ENCODE measurements around the gene WDPCP. TPM values are rescaled to one million over a fixed set of nuclear protein-coding genes. Genes with fewer than 3 reads are reported as not detected.

WDPCP gene
- total and polyA plus RNA-seq, 2 of the 8 experiments (the other 6 are each of a cell fraction or from before 2014, with no cell fraction given): 9.3 to 25.8 TPM

DNA sequence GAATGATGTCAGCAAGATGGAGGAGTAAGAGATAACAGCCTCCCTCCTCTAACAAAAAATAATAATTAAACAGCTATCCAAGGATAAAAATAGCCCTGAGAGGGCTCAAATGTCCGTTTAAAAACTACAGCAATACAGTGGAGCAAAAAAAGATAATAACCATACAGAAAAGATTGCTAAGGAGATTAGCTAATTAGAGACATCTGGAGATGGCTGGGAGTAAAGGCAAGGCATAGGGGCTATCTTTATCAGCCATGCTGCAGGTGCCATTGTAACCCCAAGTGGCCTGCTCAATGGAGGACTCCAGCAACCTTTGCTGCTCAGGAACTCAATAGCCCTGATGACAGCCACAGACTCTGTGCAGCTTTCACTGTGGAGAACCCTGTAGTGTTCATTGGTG, 43.2 kb upstream of the WDPCP start:
- Histone ChIP-seq H3K4me1 (replicated peaks in 1 of 4; ENCODE audit: control insufficient read depth in 3 of 4, insufficient read depth in 4 of 4, low read length in 3 of 4) (no peaks in the 10 kb centered on the region), H2AFZ (ENCODE audit: low read length) (no peak overlapping the region), H2BK20ac (ENCODE audit: low read length) (no peak overlapping the region), H3K79me1 (ENCODE audit: low read depth, low read length) (no peaks in the 10 kb centered on the region), H2BK120ac (replicated peaks; ENCODE audit: low read depth, low read length) (no peak overlapping the region), H3K36me3 (ENCODE audit: control insufficient read depth in 2 of 4, insufficient read depth in 4 of 4, low read length in 3 of 4) (0 out of 8 replicates have a peak, but pooled peaks cover 0 to 3% (median 0%) of the 10 kb centered on the region in 4 experiments), H2BK5ac (ENCODE audit: low read depth, low read length) (no peak overlapping the region), H4K5ac (ENCODE audit: insufficient read length, low read depth, low read length) (no peak overlapping the region), H3K27ac (ENCODE audit: low read depth, low read length) (no peak overlapping the region), H3K56ac (replicated peaks; ENCODE audit: insufficient read length, low read depth, low read length) (no peak overlapping the region), H3K23ac (ENCODE audit: insufficient read length) (no peak overlapping the region), H3K4ac (replicated peaks; ENCODE audit: insufficient read length, low read depth, low read length) (no peak overlapping the region), H2AK5ac (ENCODE audit: low read depth, low read length) (no peak overlapping the region), H2BK12ac (ENCODE audit: low read depth, low read length) (no peak overlapping the region), H4K20me1 (replicated peaks in 1 of 2; ENCODE audit: control insufficient read depth in 1 of 2, insufficient read depth in 2 of 2, low read length in 2 of 2) (no peaks in the 10 kb centered on the region), H3K14ac (ENCODE audit: insufficient read length) (no peak overlapping the region), H3K79me2 (ENCODE audit: control insufficient read depth in 1 of 2, insufficient read depth in 2 of 2, low read length in 2 of 2) (no peaks in the 10 kb centered on the region), H3K9ac (replicated peaks in 1 of 4; ENCODE audit: extremely low read depth in 1 of 4, low read depth in 3 of 4, low read length in 3 of 4) (no peak overlapping the region), H3K9me3 (ENCODE audit: insufficient read depth in 2 of 2, low read depth in 1 of 2, low read length in 1 of 2) (peaks cover 10 to 13% of the 10 kb centered on the region in 2 experiments), H2BK15ac (ENCODE audit: low read length) (no peak overlapping the region), H3K18ac (ENCODE audit: extremely low read depth, low read length) (no peak overlapping the region), H3K23me2 (ENCODE audit: low read depth, low read length) (no peaks in the 10 kb centered on the region), H3K4me3 (ENCODE audit: extremely low read depth in 1 of 4, insufficient read depth in 2 of 4, low read depth in 3 of 4, low read length in 4 of 4) (no peak overlapping the region), H4K91ac (replicated peaks; ENCODE audit: insufficient read length, low read length) (no peak overlapping the region), H3K4me2 (ENCODE audit: insufficient read depth in 1 of 2, low read depth in 2 of 2, low read length in 2 of 2) (no peak overlapping the region), H4K8ac (ENCODE audit: extremely low read depth, insufficient read depth, low read length) (no peak overlapping the region), H3K27me3 (replicated peaks in 1 of 4; ENCODE audit: control insufficient read depth in 3 of 4, extremely low read depth in 1 of 4, insufficient read depth in 3 of 4, low read length in 3 of 4) (no peaks in the 10 kb centered on the region)
- FAIRE-seq (no peak), DNase-seq (ENCODE audit: low read depth in 1 of 2, low spot score in 2 of 2) (no peak)
- 96% methylated on average over 1 of the region's 1 CpG; no CpG with 5 or more reads in 1 of the 2 experiments for WGBS, 2 experiments (ENCODE audit: extremely low coverage in 1 of 2, insufficient coverage in 1 of 2, insufficient read length in 1 of 2, insufficient replicate concordance in 2 of 2, low coverage in 1 of 2, low lambda C conversion rate in 2 of 2, missing lambda C conversion rate in 1 of 2)
- CTCF ChIA-PET (ENCODE audit: partially characterized antibody): interaction anchor here (0.6 to 0.8 kb wide), 3 partner anchors 9 to 1780 kb away, joined by 3 to 4 read pairs (median 3); no protein-coding TSS in a partner anchor
- TF ChIP-seq JUND (IDR thresholded peaks at IDR 0.05; ENCODE audit: low read length) (no peak), ATF2 (IDR thresholded peaks at IDR 0.05; ENCODE audit: low read length) (no peak), NRF1 (IDR thresholded peaks at IDR 0.05; ENCODE audit: low read depth, low read length) (no peak)
- POLR2A ChIA-PET (ENCODE audit: partially characterized antibody): no interaction called here
